HL-60 (cell line): Measurements from ENCODE around the gene GATC.

Experiments
- CTCF ChIP-seq: IDR thresholded peaks from one replicate; pipeline ENCODE4 v1.5.1; 2011; ENCODE audit warnings: low read length, control low read depth, inconsistent platforms; ENCODE audit not compliant: insufficient read depth
- GABPA ChIP-seq: IDR thresholded peaks from 2 replicates; pipeline ENCODE4 v1.6.1; 2012; ENCODE audit warnings: low read depth
- POLR2AphosphoS5 ChIP-seq: IDR thresholded peaks from 2 replicates; pipeline ENCODE4 v1.6.1; 2012; ENCODE audit warnings: low read depth
- REST ChIP-seq: IDR thresholded peaks from 2 replicates; pipeline ENCODE4 v1.6.1; 2012; ENCODE audit warnings: low read depth; ENCODE audit not compliant: insufficient replicate concordance

GRCh38 chr12:120422892-120423456, 23.3 kb upstream of the GATC start:
- TF ChIP-seq CTCF, result no peak
- no peak for TF ChIP-seq POLR2AphosphoS5
- TF ChIP-seq REST, result no peak
- no peak for TF ChIP-seq GABPA
